ENCODE results near the gene KCNH6.

Gene KCNH6

DNA sequence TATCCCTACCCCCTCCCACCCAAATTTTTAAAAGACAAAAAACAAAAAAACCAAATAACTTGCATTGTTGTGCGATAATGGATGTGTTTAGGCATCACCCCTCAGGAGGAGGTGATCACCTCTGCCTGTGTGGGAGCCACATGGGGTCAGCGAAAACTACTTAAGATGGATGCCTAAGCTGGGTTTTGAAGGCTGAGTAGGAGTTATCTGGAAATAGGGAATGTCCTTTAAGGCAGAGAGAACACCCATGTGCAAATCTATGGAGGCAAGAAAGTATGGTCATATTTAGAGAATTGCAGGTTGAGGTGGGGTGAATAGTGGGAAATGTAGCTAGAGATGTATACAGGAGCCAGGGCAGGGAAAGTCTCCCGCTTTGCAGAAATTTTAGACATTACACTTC is 72.0 kb downstream of the KCNH6 start:
- in situ Hi-C loops (cut with MboI; ENCODE audit: low sequenced_read_pairs), result no loop called here

Data from HL-60/S4 treated with phorbol 12-myristate 13-acetate at 8.2 ng/mL for 4 days and 3 days (cell line).